Keratinocyte (primary cell): ENCODE results near the gene RPGRIP1. TPM values are rescaled to one million over a fixed set of nuclear protein-coding genes. Genes with fewer than 3 reads are reported as not detected.
"Not testable (repeated sequence)": the region's sequence is repeated elsewhere in the genome, so short reads cannot be mapped to it uniquely, and the experiment has no call there.

Experiments
- DNase-seq: peaks from one replicate; pipeline ENCODE4 v3.0.0-alpha.2; 2011; ENCODE audit warnings: low read depth, missing footprints, low spot score
- FAIRE-seq: peaks from 2 replicates; lab custom pipeline; 2011; peaks lifted over from hg19 to GRCh38; lab: Jason Lieb, UNC
- H2AFZ ChIP-seq: 2 replicates; pipeline ENCODE4 v1.6.0; 2012; ENCODE audit warnings: low read length, control low read depth, inconsistent platforms; ENCODE audit not compliant: control insufficient read depth
- H3K27ac ChIP-seq: 2 replicates; pipeline ENCODE4 v1.5.1; 2011; ENCODE audit warnings: low read length; ENCODE audit not compliant: control insufficient read depth, insufficient read depth
- H3K27me3 ChIP-seq: 3 replicates; pipeline ENCODE4 v1.6.0; 2011; ENCODE audit warnings: low read length; ENCODE audit not compliant: control insufficient read depth, insufficient read depth; ENCODE audit errors: extremely low read depth
- H3K36me3 ChIP-seq, 2 experiments: 2 replicates in 1 of 2; 3 replicates in 1 of 2; pipeline ENCODE4 v1.5.1; 2011; ENCODE audit warnings: low read length in 2 of 2, mild to moderate bottlenecking in 1 of 2; ENCODE audit not compliant: control insufficient read depth in 2 of 2, insufficient read depth in 2 of 2; ENCODE audit errors: extremely low read depth in 1 of 2
- H3K4me1 ChIP-seq: 3 replicates; pipeline ENCODE4 v1.5.1; 2011; ENCODE audit warnings: low read length; ENCODE audit not compliant: control insufficient read depth, insufficient read depth; ENCODE audit errors: extremely low read depth
- H3K4me2 ChIP-seq: 3 replicates; pipeline ENCODE4 v1.6.0; 2011; ENCODE audit warnings: low read depth, low read length; ENCODE audit not compliant: control insufficient read depth, insufficient read depth; ENCODE audit errors: extremely low read depth
- H3K4me3 ChIP-seq, 3 experiments: fragments of 200-600 bp in 1 of 3; sonication (generic) in 1 of 3; 2 replicates in 2 of 3; 3 replicates in 1 of 3; pipeline ENCODE4 v1.5.1; 2011 to 2016; ENCODE audit warnings: low read length in 3 of 3, mild to moderate bottlenecking in 3 of 3, control low read depth in 2 of 3, inconsistent platforms in 1 of 3, low read depth in 1 of 3, mixed read lengths in 1 of 3, mixed run types in 1 of 3, moderate library complexity in 1 of 3; ENCODE audit not compliant: control insufficient read depth in 2 of 3, insufficient read depth in 2 of 3; ENCODE audit errors: extremely low read depth in 1 of 3
- H3K79me2 ChIP-seq: 2 replicates; pipeline ENCODE4 v1.6.0; 2012; ENCODE audit warnings: low read length; ENCODE audit not compliant: control insufficient read depth, insufficient read depth
- H3K9ac ChIP-seq: 3 replicates; pipeline ENCODE4 v1.6.0; 2011; ENCODE audit warnings: low read length; ENCODE audit not compliant: control insufficient read depth, insufficient read depth; ENCODE audit errors: extremely low read depth
- H3K9me1 ChIP-seq: 3 replicates; pipeline ENCODE4 v1.6.0; 2011; ENCODE audit warnings: low read length; ENCODE audit not compliant: control insufficient read depth, insufficient read depth; ENCODE audit errors: extremely low read depth
- H3K9me3 ChIP-seq: 2 replicates; pipeline ENCODE4 v1.5.1; 2012; ENCODE audit warnings: low read depth, low read length; ENCODE audit not compliant: control insufficient read depth
- H4K20me1 ChIP-seq: 3 replicates; pipeline ENCODE4 v1.6.0; 2011; ENCODE audit warnings: low read length; ENCODE audit not compliant: control insufficient read depth, insufficient read depth; ENCODE audit errors: extremely low read depth
- CTCF ChIP-seq, 3 experiments: IDR thresholded peaks in 1 of 3; conservative IDR thresholded peaks in 1 of 3; optimal IDR thresholded peaks in 1 of 3; 2 replicates in 2 of 3; 3 replicates in 1 of 3; pipeline versions ENCODE3 to v1.5.1; 2011; ENCODE audit warnings: low read length in 3 of 3, mild to moderate bottlenecking in 3 of 3, moderate library complexity in 2 of 3, control low read depth in 1 of 3, inconsistent platforms in 1 of 3; ENCODE audit not compliant: insufficient read depth in 2 of 3; ENCODE audit errors: extremely low read depth in 1 of 3
- EZH2 ChIP-seq: IDR thresholded peaks from one replicate; pipeline ENCODE4 v1.6.1; 2012; ENCODE audit warnings: inconsistent platforms, mild to moderate bottlenecking, low read length, moderate library complexity
- dilution Hi-C: fragments of 300-500 bp; cut with MboI; formaldehyde crosslinking; loops from one replicate; pipeline ENCODE4 v1.7.0; 2020; ENCODE audit warnings: low sequenced_read_pairs; ENCODE audit not compliant: extremely low pct_ligation_motif_present
- polyA plus RNA-seq, 5 experiments: library from polyadenylated mRNA; depleted of rRNA in 3 of 5; stranded (reverse) in 3 of 5; stranded (forward) in 1 of 5; unstranded in 1 of 5; fragments of >200 nt; gene quantifications; 1 replicate in 1 of 5; 2 replicates in 3 of 5; 3 replicates in 1 of 5; pipeline versions ENCODE4 v1.2.1 to v1.2.3, GENCODE V29; 2011 to 2012; ENCODE audit warnings: missing spikeins in 2 of 5, low read depth in 1 of 5, low replicate concordance in 1 of 5

RPGRIP1 gene
- polyA plus RNA-seq, 1 donor (not counting 4 experiments of a cell fraction or from before 2014, with no cell fraction given) = 0.07 TPM

- FAIRE-seq (no peak), DNase-seq (no peak)
- no peaks in the 10 kb centered on the region for H3K4me1 ChIP-seq
- H3K79me2 ChIP-seq = no peaks in the 10 kb centered on the region
- H3K27ac ChIP-seq = no peak overlapping the region
- H3K9me3 ChIP-seq = no peaks in the 10 kb centered on the region
- no peak overlapping the region for H3K9ac ChIP-seq
- dilution Hi-C loops = no loop called here
- H4K20me1 ChIP-seq = no peaks in the 10 kb centered on the region
- TF ChIP-seq EZH2 (no peak), CTCF (optimal IDR thresholded peaks at IDR 0.05 in 1 of 3, IDR thresholded peaks at IDR 0.05 in 1 of 3, conservative IDR thresholded peaks at IDR 0.05 in 1 of 3; ENCODE audit: extremely low read depth in 1 of 3, insufficient read depth in 2 of 3, low read length in 3 of 3) (no peak)
- H3K36me3 ChIP-seq = no peaks in the 10 kb centered on the region
- no peak overlapping the region for H3K4me2 ChIP-seq
- no peak overlapping the region for H3K4me3 ChIP-seq
- H3K9me1 ChIP-seq = no peaks in the 10 kb centered on the region
- H2AFZ ChIP-seq = no peak overlapping the region
- no peaks in the 10 kb centered on the region for H3K27me3 ChIP-seq
These were observed 4.5 kb upstream of the RPGRIP1 start for GRCh38 chr14:21275261-21275858.

- FAIRE-seq = no peak
- TF ChIP-seq EZH2 (no peak), CTCF (optimal IDR thresholded peaks at IDR 0.05 in 1 of 3, IDR thresholded peaks at IDR 0.05 in 1 of 3, conservative IDR thresholded peaks at IDR 0.05 in 1 of 3; ENCODE audit: extremely low read depth in 1 of 3, insufficient read depth in 2 of 3, low read length in 3 of 3) (no peak)
- no peaks in the 10 kb centered on the region for H3K9me3 ChIP-seq
- no peaks in the 10 kb centered on the region for H3K27me3 ChIP-seq
- H3K4me3 ChIP-seq = no peak overlapping the region
- H3K36me3 ChIP-seq = no peaks in the 10 kb centered on the region
- no peaks in the 10 kb centered on the region for H3K4me1 ChIP-seq
- no peak overlapping the region for H3K4me2 ChIP-seq
- DNase-seq = no peak
- H4K20me1 ChIP-seq = no peaks in the 10 kb centered on the region
- no peaks in the 10 kb centered on the region for H3K79me2 ChIP-seq
- no peak overlapping the region for H2AFZ ChIP-seq
- no peak overlapping the region for H3K27ac ChIP-seq
- dilution Hi-C loops = no loop called here
- H3K9me1 ChIP-seq = no peaks in the 10 kb centered on the region
- no peak overlapping the region for H3K9ac ChIP-seq
These were observed 1.3 kb upstream of the RPGRIP1 start for GRCh38 chr14:21278632-21279031.

- DNase-seq, H3K4me2 ChIP-seq, H3K27me3 ChIP-seq, H2AFZ ChIP-seq, FAIRE-seq, H4K20me1 ChIP-seq, H3K9ac ChIP-seq, H3K4me1 ChIP-seq, H3K9me1 ChIP-seq, H3K4me3 ChIP-seq, dilution Hi-C loops, H3K27ac ChIP-seq, H3K9me3 ChIP-seq, H3K36me3 ChIP-seq, H3K79me2 ChIP-seq: not testable (repeated sequence)
These were observed 2.0 kb downstream of the RPGRIP1 start for GRCh38 chr14:21281917-21282316.

- dilution Hi-C loops, H4K20me1 ChIP-seq, H3K9ac ChIP-seq, H3K9me3 ChIP-seq, FAIRE-seq, H3K9me1 ChIP-seq, H3K4me3 ChIP-seq, H3K4me1 ChIP-seq, H3K27me3 ChIP-seq, H2AFZ ChIP-seq, H3K27ac ChIP-seq, H3K36me3 ChIP-seq, DNase-seq, H3K79me2 ChIP-seq, H3K4me2 ChIP-seq: not testable (repeated sequence)
These were observed 6.6 kb downstream of the RPGRIP1 start for GRCh38 chr14:21286516-21286915.
